HEK293 (cell line): ENCODE data around the gene AQP9.
A peak's percentile ranks its signal among the peaks of the same experiment; 100 is the strongest.

Experiments used
- CTCF ChIA-PET: fragments of 350-600 bp; formaldehyde crosslinking; extraction: SDS; loops from one replicate; lab custom pipeline; 2021; ENCODE audit warnings: antibody characterized with exemption; lab: Yijun Ruan, JAX
- POLR2A ChIA-PET: fragments of 300-600 bp; formaldehyde crosslinking; extraction: SDS; loops from one replicate; lab custom pipeline; 2020; ENCODE audit warnings: antibody characterized with exemption, inconsistent platforms; lab: Yijun Ruan, JAX
- H3K27ac ChIP-seq: fragments of 200-500 bp; sonication (Bioruptor generic); 2 replicates; pipeline ENCODE4 v1.5.1; 2014; ENCODE audit warnings: low read depth, low read length, control low read depth, inconsistent platforms; ENCODE audit errors: extremely low read depth
- H3K36me3 ChIP-seq, 2 experiments: fragments of 200-500 bp in 1 of 2; sonication (Bioruptor generic) in 1 of 2; 1 replicate in 1 of 2; 2 replicates in 1 of 2; pipeline ENCODE4 v1.5.1; 2014 to 2017; ENCODE audit warnings: inconsistent platforms in 2 of 2, low read length in 2 of 2; ENCODE audit not compliant: control insufficient read depth in 2 of 2, insufficient read depth in 1 of 2
- H3K4me1 ChIP-seq: fragments of 200-500 bp; sonication (Bioruptor generic); 2 replicates; pipeline ENCODE4 v1.5.1; 2014; ENCODE audit warnings: mild to moderate bottlenecking, low read length, inconsistent platforms; ENCODE audit not compliant: control insufficient read depth, insufficient read depth
- H3K4me3 ChIP-seq: 2 replicates; pipeline ENCODE4 v1.5.1; 2011; ENCODE audit warnings: low read depth, mild to moderate bottlenecking, control low read depth, low read length, moderate library complexity
- H3K9me3 ChIP-seq: fragments of 200-500 bp; sonication (Bioruptor generic); 2 replicates; pipeline ENCODE4 v1.5.1; 2014; ENCODE audit warnings: low read depth, low read length, inconsistent platforms; ENCODE audit not compliant: control insufficient read depth, insufficient read depth
- BCL11B ChIP-seq: fragments of 450-650 bp; formaldehyde crosslinking; IDR thresholded peaks from 2 replicates; pipeline ENCODE4 v1.5.1; 2016; ENCODE audit warnings: low read depth, missing biosample characterization, missing genetic modification characterization
- CTCF ChIP-seq: fragments of 450-650 bp; formaldehyde crosslinking; IDR thresholded peaks from 2 replicates; pipeline ENCODE4 v1.5.1; 2016; ENCODE audit warnings: missing biosample characterization, missing genetic modification characterization
- GFI1B ChIP-seq: fragments of 450-650 bp; formaldehyde crosslinking; IDR thresholded peaks from 2 replicates; pipeline ENCODE4 v1.5.1; 2016; ENCODE audit warnings: missing biosample characterization, missing genetic modification characterization
- GLIS2 ChIP-seq: fragments of 450-650 bp; formaldehyde crosslinking; IDR thresholded peaks from 2 replicates; pipeline ENCODE4 v1.5.1; 2016; ENCODE audit warnings: missing biosample characterization, missing genetic modification characterization
- IKZF3 ChIP-seq: fragments of 450-650 bp; IDR thresholded peaks from 2 replicates; pipeline ENCODE4 v1.5.0; 2018; ENCODE audit warnings: missing biosample characterization, mild to moderate bottlenecking, missing genetic modification characterization, moderate library complexity
- KLF17 ChIP-seq: fragments of 450-650 bp; formaldehyde crosslinking; IDR thresholded peaks from 2 replicates; pipeline ENCODE4 v1.5.1; 2016; ENCODE audit warnings: missing biosample characterization, missing genetic modification characterization
- REPIN1 ChIP-seq: fragments of 450-650 bp; formaldehyde crosslinking; IDR thresholded peaks from 2 replicates; pipeline ENCODE4 v1.5.1; 2017; ENCODE audit warnings: missing biosample characterization, missing genetic modification characterization, low read depth
- TRIM28 ChIP-seq: IDR thresholded peaks from 2 replicates; pipeline ENCODE4 v1.6.1; 2011; ENCODE audit warnings: low read length, control low read depth, borderline replicate concordance
- YY1 ChIP-seq: fragments of 450-650 bp; formaldehyde crosslinking; IDR thresholded peaks from 2 replicates; pipeline ENCODE4 v1.5.1; 2018; ENCODE audit warnings: missing biosample characterization, missing genetic modification characterization
- ZBTB7A ChIP-seq: fragments of 450-650 bp; formaldehyde crosslinking; IDR thresholded peaks from 2 replicates; pipeline ENCODE4 v1.5.1; 2016; ENCODE audit warnings: low read depth, missing biosample characterization, missing genetic modification characterization
- ZNF121 ChIP-seq: fragments of 450-650 bp; formaldehyde crosslinking; IDR thresholded peaks from 2 replicates; pipeline ENCODE4 v1.5.1; 2016; ENCODE audit warnings: missing biosample characterization, missing genetic modification characterization
- ZNF146 ChIP-seq: fragments of 450-650 bp; formaldehyde crosslinking; IDR thresholded peaks from 2 replicates; pipeline ENCODE4 v1.5.1; 2016; ENCODE audit warnings: missing biosample characterization, missing genetic modification characterization
- ZNF16 ChIP-seq: fragments of 450-650 bp; formaldehyde crosslinking; IDR thresholded peaks from 2 replicates; pipeline ENCODE4 v1.5.1; 2016; ENCODE audit warnings: low read depth, missing biosample characterization, missing genetic modification characterization
- ZNF311 ChIP-seq: fragments of 450-650 bp; formaldehyde crosslinking; IDR thresholded peaks from 2 replicates; pipeline ENCODE4 v1.5.1; 2017; ENCODE audit warnings: missing biosample characterization, missing genetic modification characterization, borderline replicate concordance
- ZNF366 ChIP-seq: fragments of 450-650 bp; formaldehyde crosslinking; conservative IDR thresholded peaks from 2 replicates; pipeline ENCODE4 v1.5.1; 2016; ENCODE audit warnings: missing biosample characterization, missing genetic modification characterization
- ZNF426 ChIP-seq: fragments of 450-650 bp; formaldehyde crosslinking; IDR thresholded peaks from 2 replicates; pipeline ENCODE4 v1.5.1; 2017; ENCODE audit warnings: missing biosample characterization, missing genetic modification characterization, mild to moderate bottlenecking, inconsistent platforms, moderate library complexity
- ZNF654 ChIP-seq: fragments of 450-650 bp; formaldehyde crosslinking; IDR thresholded peaks from 2 replicates; pipeline ENCODE4 v1.5.1; 2016; ENCODE audit warnings: low read depth, missing biosample characterization, missing genetic modification characterization
- ZNF658 ChIP-seq: fragments of 450-650 bp; formaldehyde crosslinking; IDR thresholded peaks from 2 replicates; pipeline ENCODE4; 2016; ENCODE audit warnings: missing biosample characterization, missing genetic modification characterization
- ZNF660 ChIP-seq: fragments of 450-650 bp; IDR thresholded peaks from 2 replicates; pipeline ENCODE4 v1.5.1; 2018; ENCODE audit warnings: missing biosample characterization, mild to moderate bottlenecking, missing genetic modification characterization
- ZNF670 ChIP-seq: fragments of 450-650 bp; formaldehyde crosslinking; IDR thresholded peaks from 2 replicates; pipeline ENCODE4 v1.5.1; 2016; ENCODE audit warnings: missing biosample characterization, missing genetic modification characterization, low read depth
- ZNF707 ChIP-seq: fragments of 450-650 bp; formaldehyde crosslinking; IDR thresholded peaks from 2 replicates; pipeline ENCODE4 v1.5.1; 2016; ENCODE audit warnings: missing biosample characterization, missing genetic modification characterization
- ZNF785 ChIP-seq: fragments of 450-650 bp; formaldehyde crosslinking; IDR thresholded peaks from 2 replicates; pipeline ENCODE4 v1.5.1; 2016; ENCODE audit warnings: missing biosample characterization, missing genetic modification characterization
- ZSCAN5A ChIP-seq: fragments of 450-650 bp; formaldehyde crosslinking; IDR thresholded peaks from 2 replicates; pipeline ENCODE4 v1.5.1; 2016; ENCODE audit warnings: missing biosample characterization, missing genetic modification characterization

AQP9 gene

GRCh38 chr15:58227706-58228543 lies 89.7 kb downstream of the AQP9 start:
- POLR2A ChIA-PET, result no interaction called here
- TF ChIP-seq CTCF (tag by site-specific recombination) (peak; percentile 30; the same call in 1 of the 2 replicates), BCL11B (tag by site-specific recombination) (no peak), ZSCAN5A (tag by site-specific recombination) (no peak), ZNF654 (tag by site-specific recombination) (peak; percentile 82)
- H3K4me1 ChIP-seq, result no peaks in the 10 kb centered on the region
- no peak overlapping the region for H3K27ac ChIP-seq
- no peaks in the 10 kb centered on the region for H3K36me3 ChIP-seq
- no peaks in the 10 kb centered on the region for H3K9me3 ChIP-seq
- CTCF ChIA-PET, result interaction anchor here (0.6 to 1.6 kb wide), 9 partner anchors 9 to 1301 kb away, joined by 3 to 10 read pairs (median 4); no protein-coding TSS in a partner anchor
- H3K4me3 ChIP-seq, result no peak overlapping the region

- CTCF ChIA-PET, result interaction anchor here (0.8 to 1.6 kb wide), 4 partner anchors 8 to 1300 kb away, joined by 3 to 10 read pairs (median 4); no protein-coding TSS in a partner anchor
- no peak overlapping the region for H3K4me3 ChIP-seq
- no peak for TF ChIP-seq ZNF707 (tag by site-specific recombination)
- no peak for TF ChIP-seq ZNF121
- no peak for TF ChIP-seq YY1 (tag by site-specific recombination)
- TF ChIP-seq, all 188 proteins: peak for 0
- POLR2A ChIA-PET, result interaction anchor here (0.6 kb wide), 1 partner anchor 696 kb away, joined by 3 read pairs; no protein-coding TSS in a partner anchor
- Histone ChIP-seq H3K36me3 (no peaks in the 10 kb centered on the region), H3K9me3 (no peaks in the 10 kb centered on the region), H3K4me1 (no peaks in the 10 kb centered on the region), H3K27ac (no peak overlapping the region)
Measured at GRCh38 chr15:58228718-58229117, 90.5 kb downstream of the AQP9 start.

- ChIA-PET CTCF (interaction anchor here (0.7 to 1.3 kb wide), 2 partner anchors 243 to 1300 kb away, joined by 3 to 4 read pairs; no protein-coding TSS in a partner anchor), POLR2A (interaction anchor here (0.6 kb wide), 1 partner anchor 696 kb away, joined by 3 read pairs; no protein-coding TSS in a partner anchor)
- no peaks in the 10 kb centered on the region for H3K9me3 ChIP-seq
Measured at GRCh38 chr15:58229297-58229768, 91.2 kb downstream of the AQP9 start.

DNA sequence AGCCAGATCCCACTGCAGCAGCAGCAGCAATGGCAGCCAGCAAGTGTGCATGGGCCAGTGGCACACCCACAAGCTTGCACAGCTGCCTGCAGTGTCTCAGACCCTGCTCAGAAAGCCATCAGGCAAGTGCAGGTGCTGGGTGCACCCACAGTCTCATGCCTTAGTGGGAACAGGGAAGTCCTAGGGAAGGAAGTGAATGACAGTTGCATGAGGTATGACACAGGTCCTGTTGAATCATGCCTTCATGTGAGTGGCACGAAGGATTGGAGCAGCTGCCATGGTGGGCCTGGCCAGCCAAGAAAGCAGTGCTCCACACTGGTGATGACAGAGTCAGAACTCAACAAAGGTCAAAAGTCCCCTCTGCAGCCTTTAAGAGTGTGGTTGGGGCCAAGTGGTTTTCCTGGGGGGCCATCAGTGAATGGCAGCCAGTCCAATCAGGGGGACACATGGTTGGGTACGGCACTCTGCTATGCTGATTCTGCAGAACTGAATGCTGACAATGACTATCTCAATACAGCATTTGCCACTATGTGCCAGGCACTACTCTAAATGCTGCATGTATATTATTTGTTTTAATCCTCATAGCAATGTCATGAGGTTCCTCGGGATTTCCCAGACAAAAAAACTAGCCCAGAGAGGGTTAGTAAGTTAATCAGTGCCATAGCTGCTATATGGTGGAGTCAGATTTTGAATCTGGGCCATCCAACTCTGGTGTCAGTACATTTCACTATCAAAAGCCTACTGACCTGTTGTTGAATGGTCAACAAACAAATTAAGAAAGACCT lies 94.3 kb downstream of the AQP9 start:
- no peaks in the 10 kb centered on the region for H3K9me3 ChIP-seq
- H3K4me3 ChIP-seq, result no peak overlapping the region
- ChIA-PET CTCF (interaction anchor here (0.5 to 0.6 kb wide), 2 partner anchors 744 to 1461 kb away, joined by 3 read pairs; no protein-coding TSS in a partner anchor), POLR2A (no interaction called here)
- no peaks in the 10 kb centered on the region for H3K36me3 ChIP-seq
- no peak overlapping the region for H3K27ac ChIP-seq
- no peaks in the 10 kb centered on the region for H3K4me1 ChIP-seq
- no peak for TF ChIP-seq GFI1B
- TF ChIP-seq TRIM28, result no peak
- no peak for TF ChIP-seq ZBTB7A
- TF ChIP-seq ZNF366 (tag by site-specific recombination), result no peak
- TF ChIP-seq REPIN1 (tag by site-specific recombination), result no peak
- no peak for TF ChIP-seq ZNF660
- TF ChIP-seq ZNF658 (tag by site-specific recombination), result no peak
- TF ChIP-seq ZNF16, result no peak
- no peak for TF ChIP-seq ZNF146 (tag by site-specific recombination)
- no peak for TF ChIP-seq ZNF785 (tag by site-specific recombination)
- TF ChIP-seq KLF17 (tag by site-specific recombination), result no peak
- TF ChIP-seq ZNF311, result no peak

More at GRCh38 chr15:58229297-58229768, 91.2 kb downstream of the AQP9 start:
- H3K4me1 ChIP-seq, result no peaks in the 10 kb centered on the region
- H3K4me3 ChIP-seq, result no peak overlapping the region
- no peaks in the 10 kb centered on the region for H3K36me3 ChIP-seq
- H3K27ac ChIP-seq, result no peak overlapping the region
- no peak for TF ChIP-seq IKZF3 (tag by site-specific recombination)
- TF ChIP-seq ZNF426 (tag by site-specific recombination), result no peak
- TF ChIP-seq ZNF670 (tag by site-specific recombination), result no peak
- no peak for TF ChIP-seq ZNF366 (tag by site-specific recombination)
- TF ChIP-seq GLIS2 (tag by site-specific recombination), result no peak
- TF ChIP-seq, all 188 proteins: peak for 0
